Measurements from ENCODE around the gene UNC13B. TPM values are rescaled to one million over a fixed set of nuclear protein-coding genes. Genes with fewer than 3 reads are reported as not detected.

Gene UNC13B
- total RNA-seq, 1 experiment from 2014 or later = 48.2 TPM

DNA sequence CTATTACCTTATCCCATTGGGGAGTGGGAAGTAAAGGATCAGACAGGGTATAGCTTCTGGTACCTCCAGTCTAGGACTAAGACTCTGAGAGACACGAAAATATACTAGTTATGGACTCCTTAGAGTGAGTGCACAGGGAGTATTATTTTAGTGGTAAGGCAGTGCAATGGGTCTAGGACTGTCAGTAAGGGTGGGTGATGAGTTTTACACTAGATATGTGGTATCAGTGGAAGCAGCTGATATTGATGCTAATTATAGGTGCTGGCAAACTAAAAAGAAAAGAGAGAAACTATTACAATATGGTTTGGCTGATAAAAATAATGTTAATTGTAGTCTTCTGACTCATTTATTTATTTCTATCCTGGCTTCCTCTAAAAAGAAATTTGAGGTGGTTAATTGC lies 118.6 kb downstream of the UNC13B start:
- H3K4ac ChIP-seq (ENCODE audit: low read depth, low read length) = no peak overlapping the region
- no peak overlapping the region for H2AFZ ChIP-seq (ENCODE audit: low read length)
- no peak for TF ChIP-seq CTCF (conservative IDR thresholded peaks at IDR 0.05)
- no CpG with 5 or more reads among the region's 1 CpG for WGBS (ENCODE audit: extremely low coverage, insufficient read length, low lambda C conversion rate)
- no peak for DNase-seq
- no peak overlapping the region for H3K23ac ChIP-seq (ENCODE audit: insufficient read length, low read depth, low read length)
- no peak overlapping the region for H3K4me2 ChIP-seq (ENCODE audit: insufficient read depth, insufficient read length, low read length)
- no peak overlapping the region for H3K27ac ChIP-seq (ENCODE audit: insufficient read length, low read depth, low read length)
- H3K79me1 ChIP-seq (ENCODE audit: insufficient read depth, low read depth, low read length, poor library complexity, severe bottlenecking) = no peaks in the 10 kb centered on the region
- no peaks in the 10 kb centered on the region for H3K36me3 Mint-ChIP-seq (ENCODE audit: insufficient read depth in 1 of 3, low read depth in 3 of 3)
- H3K4me1 ChIP-seq (ENCODE audit: insufficient read depth, low read length) = no peaks in the 10 kb centered on the region
- H3K27me3 Mint-ChIP-seq (ENCODE audit: low read depth) = no peaks in the 10 kb centered on the region; the same call in 1 of the 2 replicates
- H4K5ac ChIP-seq (ENCODE audit: insufficient read length, low read depth, low read length) = no peak overlapping the region
- H3K56ac ChIP-seq (ENCODE audit: insufficient read length, low read depth, low read length) = no peak overlapping the region
- no peak overlapping the region for H2BK15ac ChIP-seq (ENCODE audit: low read depth, low read length)
- no peak overlapping the region for H3K9ac ChIP-seq (ENCODE audit: extremely low read depth, insufficient read length, low read length)
- H4K91ac ChIP-seq (ENCODE audit: insufficient read length, low read depth, low read length) = no peak overlapping the region
- H2BK5ac ChIP-seq (ENCODE audit: insufficient read length, low read length) = no peak overlapping the region
- no peaks in the 10 kb centered on the region for H3K9me3 Mint-ChIP-seq
- no peak overlapping the region for H4K8ac ChIP-seq (replicated peaks; ENCODE audit: insufficient read length, low read depth, low read length)
- no peaks in the 10 kb centered on the region for H3K79me2 ChIP-seq (ENCODE audit: insufficient read depth, low read length)
- no peak overlapping the region for H2BK12ac ChIP-seq (ENCODE audit: insufficient read length, low read depth, low read length)
- H3K27ac Mint-ChIP-seq = no peak overlapping the region
- H2BK120ac ChIP-seq (ENCODE audit: low read depth, low read length, poor library complexity, severe bottlenecking) = no peak overlapping the region
- H2BK20ac ChIP-seq (ENCODE audit: low read depth, low read length, poor library complexity, severe bottlenecking) = no peak overlapping the region
- H2AK5ac ChIP-seq (ENCODE audit: insufficient read length, low read length) = no peak overlapping the region
- no peak overlapping the region for H3K14ac ChIP-seq (ENCODE audit: insufficient read depth, low read length)
- no peak overlapping the region for H3K4me3 Mint-ChIP-seq
- no peaks in the 10 kb centered on the region for H3K23me2 ChIP-seq (ENCODE audit: insufficient read length, low read depth, low read length, poor library complexity, severe bottlenecking)
- no peak overlapping the region for H3T11ph ChIP-seq (ENCODE audit: low read length)
- 0 out of 4 replicates have a peak, but pooled peaks cover 0 to 2% of the 10 kb centered on the region in 2 experiments for H3K4me1 Mint-ChIP-seq
- H3K9me3 ChIP-seq (ENCODE audit: control insufficient read depth, low read depth, low read length) = no peaks in the 10 kb centered on the region
- no peaks in the 10 kb centered on the region for H3K27me3 ChIP-seq (ENCODE audit: insufficient read depth, low read length)
- H3K18ac ChIP-seq (ENCODE audit: insufficient read length, low read depth, low read length) = no peak overlapping the region
- no peaks in the 10 kb centered on the region for H4K20me1 ChIP-seq (ENCODE audit: control insufficient read depth, insufficient read depth, insufficient read length)
